ENCODE measurements around the gene BNIPL.

DNA sequence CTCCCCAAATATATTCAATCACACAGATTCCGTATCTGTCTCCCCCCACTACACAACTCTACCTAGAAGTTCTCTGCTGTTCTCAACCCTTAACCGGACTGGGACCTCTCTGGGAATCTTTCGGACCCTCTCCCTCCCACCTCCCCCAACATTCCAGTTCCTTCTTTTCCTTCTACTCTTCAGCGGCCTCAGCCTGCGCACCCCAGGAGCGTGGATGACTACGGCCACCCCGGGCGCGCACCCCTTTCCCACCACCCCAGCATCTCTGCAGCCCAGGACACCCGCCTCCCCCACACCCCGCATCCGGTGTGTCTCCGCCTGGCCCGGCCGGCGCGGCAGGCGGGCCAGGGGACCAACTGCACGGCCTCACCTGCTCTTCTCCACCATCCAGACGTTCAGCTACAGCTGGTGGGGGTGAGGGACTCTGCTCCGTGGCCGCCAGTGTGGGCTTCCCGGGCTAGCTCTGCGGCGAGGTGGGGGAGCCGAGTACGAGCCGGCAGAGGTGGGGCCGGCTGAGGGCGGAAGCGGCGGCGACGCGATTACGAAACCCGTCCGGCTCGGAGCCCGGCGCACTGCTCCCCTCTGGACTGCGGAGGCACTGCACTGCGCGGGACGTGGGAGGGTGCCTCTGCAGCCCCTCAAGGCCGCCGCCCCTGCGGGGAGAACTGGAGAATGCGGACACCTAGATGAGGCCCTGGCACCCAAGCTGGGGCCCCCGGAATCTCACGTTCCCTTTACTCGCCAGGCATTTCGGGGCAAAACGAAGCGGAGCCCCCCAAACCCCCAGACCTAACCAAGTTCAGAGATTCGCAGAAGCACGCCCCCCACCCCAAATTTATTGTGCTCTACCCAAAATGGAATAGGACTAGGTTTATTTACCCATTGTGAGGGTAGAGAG is 23.0 kb downstream of the BNIPL start, which contains the start of gene CDC42SE1:
- TF ChIP-seq CTCF (IDR thresholded peaks at IDR 0.05; ENCODE audit: low read depth, low read length) (peak; percentile 65), EZH2phosphoT487 (IDR thresholded peaks at IDR 0.05; ENCODE audit: low read depth) (no peak)
